ENCODE results near the gene ZNF280C. TPM values are rescaled to one million over a fixed set of nuclear protein-coding genes. Genes with fewer than 3 reads are reported as not detected.

ZNF280C gene
- total and polyA plus RNA-seq, 2 experiments from 2014 or later: 3.2 to 7.3 TPM

DNA sequence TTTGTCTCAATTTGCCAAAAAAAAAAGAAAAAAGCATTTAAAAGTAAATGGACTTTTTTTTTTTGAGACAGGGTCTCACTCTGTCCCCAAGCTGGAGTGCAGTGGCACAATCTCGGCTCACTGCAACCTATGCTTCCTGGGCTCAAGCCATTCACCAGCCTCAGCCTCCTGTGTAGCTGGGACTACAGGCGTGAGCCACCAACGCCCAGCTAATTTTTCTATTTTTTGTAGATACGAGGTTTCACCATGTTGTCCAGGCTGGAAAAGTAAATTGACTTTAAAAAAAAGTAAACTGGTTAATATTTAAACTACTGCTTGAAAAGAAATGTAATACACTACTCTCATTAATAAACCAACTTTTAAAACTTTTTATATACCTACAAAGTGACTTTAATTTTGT, 108.9 kb downstream of the ZNF280C start:
- TF ChIP-seq, protein P1, sequence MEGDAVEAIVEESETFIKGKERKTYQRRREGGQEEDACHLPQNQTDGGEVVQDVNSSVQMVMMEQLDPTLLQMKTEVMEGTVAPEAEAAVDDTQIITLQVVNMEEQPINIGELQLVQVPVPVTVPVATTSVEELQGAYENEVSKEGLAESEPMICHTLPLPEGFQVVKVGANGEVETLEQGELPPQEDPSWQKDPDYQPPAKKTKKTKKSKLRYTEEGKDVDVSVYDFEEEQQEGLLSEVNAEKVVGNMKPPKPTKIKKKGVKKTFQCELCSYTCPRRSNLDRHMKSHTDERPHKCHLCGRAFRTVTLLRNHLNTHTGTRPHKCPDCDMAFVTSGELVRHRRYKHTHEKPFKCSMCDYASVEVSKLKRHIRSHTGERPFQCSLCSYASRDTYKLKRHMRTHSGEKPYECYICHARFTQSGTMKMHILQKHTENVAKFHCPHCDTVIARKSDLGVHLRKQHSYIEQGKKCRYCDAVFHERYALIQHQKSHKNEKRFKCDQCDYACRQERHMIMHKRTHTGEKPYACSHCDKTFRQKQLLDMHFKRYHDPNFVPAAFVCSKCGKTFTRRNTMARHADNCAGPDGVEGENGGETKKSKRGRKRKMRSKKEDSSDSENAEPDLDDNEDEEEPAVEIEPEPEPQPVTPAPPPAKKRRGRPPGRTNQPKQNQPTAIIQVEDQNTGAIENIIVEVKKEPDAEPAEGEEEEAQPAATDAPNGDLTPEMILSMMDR (IDR thresholded peaks at IDR 0.05; ENCODE audit: poor library complexity): no peak
- TF ChIP-seq EZH2phosphoT487 (IDR thresholded peaks at IDR 0.05; ENCODE audit: low read depth, severe bottlenecking, unreplicated experiment) (no peak), EZH2 (IDR thresholded peaks at IDR 0.05; ENCODE audit: borderline replicate concordance) (no peak)

GRCh38 chrX:130158311-130158710, 110.4 kb downstream of the ZNF280C start:
- no peak for DNase-seq (ENCODE audit: low spot score)
- WGBS (ENCODE audit: low lambda C conversion rate, missing lambda C conversion rate): 76% methylated on average over 2 of the region's 2 CpGs
- Histone ChIP-seq H3K9me2 (replicated peaks; ENCODE audit: insufficient read depth) (no peaks in the 10 kb centered on the region), H3K79me2 (peaks cover 32% of the 10 kb centered on the region), H3K4me3 (no peak overlapping the region), H3K9me3 (ENCODE audit: low read depth) (no peaks in the 10 kb centered on the region), H3K27ac (no peak overlapping the region), H3K36me3 (replicated peaks; ENCODE audit: insufficient read depth, low read depth) (no peaks in the 10 kb centered on the region), H3K27me3 (no peaks in the 10 kb centered on the region), H3K4me2 (no peak overlapping the region), H4K20me1 (ENCODE audit: insufficient read depth, poor library complexity, severe bottlenecking) (no peaks in the 10 kb centered on the region), H3K4me1 (ENCODE audit: insufficient read depth) (no peaks in the 10 kb centered on the region), H2AFZ (no peak overlapping the region)
- TF ChIP-seq, protein P1 (IDR thresholded peaks at IDR 0.05; ENCODE audit: poor library complexity): no peak
- TF ChIP-seq EZH2phosphoT487 (IDR thresholded peaks at IDR 0.05; ENCODE audit: low read depth, severe bottlenecking, unreplicated experiment): no peak
- TF ChIP-seq EZH2 (IDR thresholded peaks at IDR 0.05; ENCODE audit: borderline replicate concordance): no peak

More for the DNA sequence above, 108.9 kb downstream of the ZNF280C start:
- no peaks in the 10 kb centered on the region for H3K9me2 ChIP-seq (replicated peaks; ENCODE audit: insufficient read depth)
- H4K20me1 ChIP-seq (ENCODE audit: insufficient read depth, poor library complexity, severe bottlenecking): no peaks in the 10 kb centered on the region
- peaks cover 45% of the 10 kb centered on the region for H3K79me2 ChIP-seq
- peaks cover 8% of the 10 kb centered on the region for H3K4me1 ChIP-seq (ENCODE audit: insufficient read depth)
- no peak for DNase-seq (ENCODE audit: low spot score)
- H3K9me3 ChIP-seq (ENCODE audit: low read depth): no peaks in the 10 kb centered on the region
- H3K4me2 ChIP-seq: no peak overlapping the region
- H2AFZ ChIP-seq: no peak overlapping the region
- WGBS (ENCODE audit: low lambda C conversion rate, missing lambda C conversion rate): 79% methylated on average over 4 of the region's 4 CpGs
- H3K27me3 ChIP-seq: no peaks in the 10 kb centered on the region
- no peaks in the 10 kb centered on the region for H3K36me3 ChIP-seq (replicated peaks; ENCODE audit: insufficient read depth, low read depth)
- H3K27ac ChIP-seq: no peak overlapping the region
- H3K4me3 ChIP-seq: no peak overlapping the region

DNA sequence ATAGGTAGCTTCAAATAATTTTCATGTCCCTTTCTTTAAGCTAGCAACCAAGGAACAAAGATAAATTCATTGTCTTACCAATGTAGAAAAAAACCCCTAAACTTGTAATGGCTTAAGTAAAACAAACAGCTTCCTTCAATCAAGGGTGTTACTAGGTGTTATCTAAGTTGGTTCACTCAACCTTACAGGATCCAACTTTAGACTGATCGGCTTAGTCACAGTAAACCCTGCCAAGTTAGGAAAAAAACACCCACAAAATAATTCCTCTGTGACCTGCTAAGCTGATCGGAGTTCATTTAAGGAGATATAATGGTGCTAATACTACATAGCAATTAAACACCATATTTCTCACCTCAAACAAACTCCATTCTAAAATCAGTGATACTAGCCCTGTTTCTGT, 113.1 kb downstream of the ZNF280C start:
- Histone ChIP-seq H3K4me3 (no peak overlapping the region), H3K9me3 (ENCODE audit: low read depth) (no peaks in the 10 kb centered on the region), H3K27ac (no peak overlapping the region), H3K4me1 (ENCODE audit: insufficient read depth) (no peaks in the 10 kb centered on the region), H3K9me2 (replicated peaks; ENCODE audit: insufficient read depth) (no peaks in the 10 kb centered on the region), H3K27me3 (no peaks in the 10 kb centered on the region), H3K4me2 (no peak overlapping the region), H4K20me1 (ENCODE audit: insufficient read depth, poor library complexity, severe bottlenecking) (no peaks in the 10 kb centered on the region), H3K79me2 (peaks cover 16% of the 10 kb centered on the region), H3K36me3 (replicated peaks; ENCODE audit: insufficient read depth, low read depth) (no peaks in the 10 kb centered on the region), H2AFZ (no peak overlapping the region)
- DNase-seq (ENCODE audit: low spot score): no peak
- WGBS (ENCODE audit: low lambda C conversion rate, missing lambda C conversion rate): 73% methylated on average over 2 of the region's 2 CpGs
- no peak for TF ChIP-seq EZH2phosphoT487 (IDR thresholded peaks at IDR 0.05; ENCODE audit: low read depth, severe bottlenecking, unreplicated experiment)
- no peak for TF ChIP-seq EZH2 (IDR thresholded peaks at IDR 0.05; ENCODE audit: borderline replicate concordance)
- TF ChIP-seq, protein P1 (IDR thresholded peaks at IDR 0.05; ENCODE audit: poor library complexity): no peak

Small RNAs within 50 kb of the gene (small RNA-seq; reads per million reads assigned to genes)
- gene RNU6-1130P: not detected

Other genes with a start within 250 kb of the ZNF280C start
- 19.9 and 21.1 TPM in 2 replicates for gene ELF4, start 158.4 kb downstream of the ZNF280C start, total RNA-seq
- 13.6 and 18.9 TPM in 2 replicates for gene ELF4, start 158.4 kb downstream of the ZNF280C start, polyA plus RNA-seq
- 54.9 and 60.0 TPM in 2 replicates for gene AIFM1, start 103.1 kb downstream of the ZNF280C start, total RNA-seq
- gene AIFM1, start 103.1 kb downstream of the ZNF280C start, polyA plus RNA-seq: 65.2 and 70.8 TPM in 2 replicates
- 2.8 and 3.0 TPM in 2 replicates for gene RAB33A, start 96.9 kb downstream of the ZNF280C start, total RNA-seq
- 7.7 and 11.2 TPM in 2 replicates for gene RAB33A, start 96.9 kb downstream of the ZNF280C start, polyA plus RNA-seq
- 12.0 and 16.0 TPM in 2 replicates for gene SLC25A14, start 71.0 kb upstream of the ZNF280C start, total RNA-seq
- gene SLC25A14, start 71.0 kb upstream of the ZNF280C start, polyA plus RNA-seq: 18.9 and 25.9 TPM in 2 replicates
- 1.4 TPM in 1 of 2 replicates, not detected in the other for gene GPR119, start 116.8 kb upstream of the ZNF280C start, total RNA-seq
- 0.39 and 0.51 TPM in 2 replicates for gene GPR119, start 116.8 kb upstream of the ZNF280C start, polyA plus RNA-seq
- gene RBMX2, start 133.1 kb upstream of the ZNF280C start, total RNA-seq: 12.8 and 17.8 TPM in 2 replicates
- 15.3 and 16.0 TPM in 2 replicates for gene RBMX2, start 133.1 kb upstream of the ZNF280C start, polyA plus RNA-seq